NB4 (cell line): ENCODE measurements around the gene RICTOR.

ENCODE experiments used
- CTCF ChIP-seq: IDR thresholded peaks from one replicate; pipeline ENCODE4 v1.5.1; 2012; ENCODE audit warnings: low read depth, low read length
- MAX ChIP-seq: IDR thresholded peaks from 2 replicates; pipeline ENCODE4 v1.6.1; 2011; ENCODE audit warnings: low read depth, low read length
- MYC ChIP-seq: IDR thresholded peaks from 2 replicates; pipeline ENCODE4 v1.6.1; 2011; ENCODE audit warnings: low read depth, low read length
- POLR2A ChIP-seq: IDR thresholded peaks from 2 replicates; pipeline ENCODE4 v1.6.1; 2011; ENCODE audit warnings: mild to moderate bottlenecking; ENCODE audit not compliant: insufficient read length; ENCODE audit errors: extremely low read depth

GRCh38 chr5:39079147-39079546 lies 4.9 kb upstream of the RICTOR start:
- TF ChIP-seq CTCF = no peak
- TF ChIP-seq POLR2A = no peak
- TF ChIP-seq MAX = no peak
- no peak for TF ChIP-seq MYC
